HG02973 (cell line): ENCODE results near the gene POMP.

Source experiments
- ATAC-seq: cut with Tn5 transposase; IDR thresholded peaks from one replicate; pipeline ENCODE4 v1.9.1; 2021; ENCODE audit warnings: moderate library complexity; ENCODE audit not compliant: unreplicated experiment

The POMP gene, protein sequence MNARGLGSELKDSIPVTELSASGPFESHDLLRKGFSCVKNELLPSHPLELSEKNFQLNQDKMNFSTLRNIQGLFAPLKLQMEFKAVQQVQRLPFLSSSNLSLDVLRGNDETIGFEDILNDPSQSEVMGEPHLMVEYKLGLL

DNA sequence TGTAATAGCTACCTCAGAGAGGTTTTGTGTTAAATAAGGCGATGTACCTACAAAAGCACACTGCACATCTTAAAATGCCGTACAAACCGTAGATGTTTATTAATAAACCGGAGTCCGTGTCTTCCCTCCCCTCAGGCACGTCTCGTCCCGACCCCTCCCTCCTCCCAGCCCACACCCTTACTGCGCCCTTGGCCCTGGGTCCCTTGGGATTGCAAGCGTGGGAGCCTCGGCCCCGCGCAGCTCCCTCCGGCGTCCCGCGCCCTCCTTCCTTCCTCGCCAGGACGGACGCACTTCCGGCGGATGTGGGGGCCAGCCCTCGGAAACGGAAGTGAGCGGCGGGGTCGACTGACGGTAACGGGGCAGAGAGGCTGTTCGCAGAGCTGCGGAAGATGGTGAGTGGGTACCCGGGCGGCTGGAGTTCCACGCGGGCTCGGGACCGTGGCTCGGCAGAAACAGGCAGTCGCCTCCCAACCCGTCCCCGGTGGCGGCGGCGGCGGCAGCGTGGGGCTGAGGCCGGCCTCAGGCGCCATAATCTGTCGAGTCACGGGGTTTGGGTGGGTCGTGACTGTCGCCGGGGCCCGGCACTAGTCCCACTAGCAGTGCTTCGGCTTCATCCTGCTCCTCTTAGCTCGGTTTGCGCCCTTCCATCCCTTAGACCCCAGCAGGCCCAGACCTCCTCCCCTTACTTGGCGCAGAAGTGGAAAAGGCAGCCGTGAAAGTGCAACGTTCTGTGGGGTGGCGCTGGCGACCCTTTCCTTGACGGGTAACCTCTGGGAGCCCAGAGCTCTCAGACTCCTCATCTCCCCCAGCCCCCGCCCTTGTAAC lies at the start of gene POMP:
Gene POMP, plus strand, starts transcription at position 335 of the 825 bp plus-strand sequence. Its CDS starts 55 bp downstream, at position 390.
- ATAC-seq: peak; percentile 81

DNA sequence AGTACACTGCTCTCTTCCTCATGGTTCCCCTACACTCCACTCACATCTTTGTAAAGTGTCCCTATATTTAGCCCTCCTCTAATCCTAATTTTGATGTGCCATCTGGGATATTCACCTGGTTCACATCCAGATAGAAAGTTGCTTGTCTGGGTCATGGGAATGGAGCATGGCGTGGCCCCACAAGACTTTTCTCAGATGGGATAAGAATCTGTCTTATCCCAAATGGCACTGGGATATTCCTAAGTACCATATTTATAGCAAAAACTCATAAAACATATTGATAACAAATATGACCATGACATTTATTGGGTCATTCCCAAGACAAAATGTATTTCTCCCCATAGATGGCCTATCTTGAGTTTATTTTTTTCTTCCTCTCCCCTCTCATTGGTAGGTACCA lies 49.5 kb upstream of the POMP start:
- no peak for ATAC-seq

DNA sequence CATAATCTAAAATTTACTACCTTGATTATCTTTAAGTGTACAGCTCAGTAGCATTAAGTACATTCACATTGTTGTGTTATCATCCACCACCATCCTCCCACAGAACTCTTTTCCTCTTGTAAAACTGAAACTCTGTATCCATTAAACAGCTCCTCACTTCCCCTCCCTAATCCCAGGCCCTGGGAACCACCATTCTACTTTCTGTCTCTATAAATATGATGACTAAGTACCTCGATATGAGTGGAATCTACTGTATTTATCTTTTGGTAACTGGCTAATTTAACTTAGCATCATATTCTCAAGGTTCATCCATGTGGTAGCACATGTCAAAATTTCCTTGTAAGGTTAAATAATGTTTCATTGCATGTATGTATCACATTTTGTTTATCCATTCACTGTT lies 49.0 kb upstream of the POMP start:
- no peak for ATAC-seq

DNA sequence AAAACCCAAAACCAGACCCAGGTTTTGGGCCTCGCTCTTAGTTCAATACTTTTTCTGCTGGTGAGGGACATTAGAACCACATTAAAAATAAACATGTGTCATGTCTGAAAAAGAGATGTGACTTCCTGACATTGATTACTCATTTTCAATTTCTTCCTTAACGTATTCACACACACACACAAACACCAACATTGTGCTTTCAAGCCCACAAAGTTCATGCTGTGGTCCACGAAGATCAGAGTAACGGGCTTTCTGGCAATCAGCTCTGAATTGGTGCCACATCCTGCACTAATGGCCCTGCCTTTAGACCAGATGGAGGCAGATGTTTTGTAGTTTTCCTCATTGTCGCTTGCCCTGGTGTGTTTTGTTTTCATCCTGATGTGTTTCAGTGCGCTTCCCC lies 47.9 kb upstream of the POMP start:
- no peak for ATAC-seq

DNA sequence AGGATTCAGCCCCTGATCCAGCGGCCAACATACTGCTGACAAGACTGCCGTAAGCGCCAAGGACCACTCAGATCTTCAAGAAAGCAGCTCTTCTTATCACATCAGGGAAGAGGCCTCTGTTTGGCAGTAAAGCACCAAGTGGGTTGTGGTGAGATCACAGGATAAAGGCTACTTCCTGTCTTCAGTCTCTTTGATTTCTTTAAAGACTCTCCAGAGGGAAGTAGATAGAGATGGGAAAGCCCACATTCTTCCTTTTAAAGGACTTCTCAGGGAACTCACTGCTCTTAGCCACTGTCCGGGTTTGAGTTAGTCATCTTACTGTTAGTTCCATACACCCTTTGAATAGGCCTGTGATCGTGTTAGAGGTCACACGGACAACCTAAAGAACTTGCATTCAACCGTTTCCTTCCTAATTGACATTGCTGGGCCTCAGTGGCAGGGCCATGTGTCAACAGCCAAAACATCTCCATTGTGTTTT lies 47.2 kb upstream of the POMP start:
- ATAC-seq: no peak

DNA sequence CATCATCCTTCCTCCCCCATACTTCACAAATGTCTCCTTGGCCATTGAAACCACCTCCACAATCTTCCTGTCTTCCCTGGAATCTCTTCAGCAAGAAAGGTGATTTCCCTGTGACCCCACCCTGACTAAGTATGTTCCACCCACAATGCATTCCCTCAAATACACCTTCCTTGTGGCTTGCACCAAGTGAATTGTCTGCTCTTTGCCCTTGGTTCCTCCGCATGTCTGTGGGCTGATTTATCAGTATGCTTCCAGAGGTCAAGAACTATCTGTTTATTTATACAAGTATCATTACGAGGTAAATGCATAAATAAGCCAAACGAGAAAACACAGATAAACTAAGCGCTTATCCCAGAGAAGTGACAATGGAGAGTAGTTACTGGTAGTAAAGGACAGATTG lies 45.4 kb upstream of the POMP start:
- no peak for ATAC-seq

DNA sequence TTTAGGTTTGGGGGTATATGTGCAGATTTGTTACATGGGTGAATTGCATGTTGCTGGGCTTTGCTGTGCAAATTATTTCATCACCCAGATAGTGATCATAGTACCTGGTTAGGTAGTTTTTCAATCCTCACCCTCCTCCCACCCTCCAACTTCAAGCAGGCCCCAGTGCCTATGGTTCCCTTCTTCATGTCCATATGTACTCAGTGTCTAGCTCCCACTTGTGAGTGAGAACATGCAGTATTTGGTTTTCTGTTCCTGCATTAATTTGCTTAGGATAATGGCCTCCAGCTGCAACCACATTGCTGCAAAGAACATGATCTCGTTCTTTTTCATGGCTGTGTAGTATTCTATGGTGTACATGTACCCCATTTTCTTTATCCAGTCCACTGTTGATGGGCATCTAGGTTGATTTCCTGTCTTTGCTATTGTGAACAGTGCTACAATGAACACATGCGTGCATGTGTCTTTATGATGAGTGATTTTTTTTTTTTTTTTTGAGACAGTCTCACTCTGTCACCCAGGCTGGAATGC lies 42.9 kb upstream of the POMP start:
- no peak for ATAC-seq

DNA sequence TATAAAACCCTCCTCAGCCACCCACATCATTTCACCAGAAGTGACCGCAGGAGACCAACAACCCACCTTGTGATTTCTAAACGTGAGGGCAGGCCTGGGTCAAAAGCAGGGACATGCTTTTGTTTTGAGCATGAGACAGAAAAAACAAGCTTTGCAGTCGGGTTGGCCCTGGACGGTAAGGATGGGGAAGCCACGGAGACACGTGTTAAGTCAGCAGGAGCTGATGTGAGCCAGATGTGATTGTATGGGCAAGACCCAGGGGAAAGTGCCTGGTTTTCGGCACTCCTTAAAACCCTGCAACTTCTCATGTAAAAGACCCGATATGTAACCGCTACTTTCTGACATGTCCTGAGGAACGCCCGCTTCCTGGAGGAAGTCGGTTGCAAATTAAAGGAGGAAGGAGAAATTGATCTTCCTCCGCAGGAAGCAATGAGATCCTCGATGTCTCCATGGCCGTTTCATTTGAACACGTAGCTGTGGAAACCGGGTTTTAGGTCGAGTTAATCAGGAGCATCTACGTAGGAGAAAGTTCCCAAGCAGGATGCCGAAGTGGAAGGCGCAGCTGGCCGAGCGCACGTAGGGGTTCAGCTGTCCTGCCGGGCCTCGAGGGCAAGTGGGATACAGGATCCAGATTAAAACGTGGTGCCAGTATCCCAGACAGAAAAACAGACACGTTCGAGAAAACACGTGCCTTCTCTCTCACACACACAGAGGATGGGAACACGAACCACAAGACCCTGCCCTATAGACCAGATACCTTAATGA lies 40.5 kb upstream of the POMP start:
- ATAC-seq: no peak

DNA sequence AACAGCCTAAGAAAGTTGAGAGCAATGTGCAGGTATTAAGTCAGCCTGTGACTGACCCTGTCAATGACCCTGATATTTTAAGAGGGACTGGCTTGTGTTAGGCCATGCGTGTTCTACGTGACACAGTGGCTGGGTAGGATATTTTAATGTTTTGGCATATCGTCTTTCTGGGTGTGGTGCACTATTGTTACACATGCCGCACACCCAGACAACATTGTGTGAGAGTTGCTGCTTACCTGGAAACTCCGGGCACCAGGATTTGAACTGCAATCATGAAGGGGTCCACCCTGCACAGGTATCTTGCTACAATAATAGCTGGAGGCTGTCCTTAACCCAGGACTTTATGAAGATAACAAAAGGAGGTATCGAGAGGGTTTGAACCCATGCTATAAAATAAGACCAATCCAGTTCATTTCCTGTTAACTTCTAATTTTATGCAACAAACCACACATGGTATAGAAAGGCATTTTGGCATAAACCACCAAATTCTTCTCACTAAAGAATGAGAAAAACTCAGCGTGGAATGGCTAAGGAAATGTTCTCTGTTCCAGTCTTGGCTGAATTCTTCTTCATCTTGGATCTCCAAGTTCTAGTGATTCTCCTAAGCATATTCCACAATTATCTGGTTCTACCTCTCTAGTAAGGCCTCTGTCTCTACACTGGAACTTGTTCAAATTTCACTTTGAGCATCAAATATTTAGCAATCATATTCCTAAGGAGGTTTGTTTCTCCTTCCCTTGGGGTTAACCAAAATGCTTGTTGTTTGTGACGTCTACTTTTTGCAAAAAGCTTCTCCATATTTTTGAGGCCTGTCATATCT lies 38.7 kb upstream of the POMP start:
- no peak for ATAC-seq

DNA sequence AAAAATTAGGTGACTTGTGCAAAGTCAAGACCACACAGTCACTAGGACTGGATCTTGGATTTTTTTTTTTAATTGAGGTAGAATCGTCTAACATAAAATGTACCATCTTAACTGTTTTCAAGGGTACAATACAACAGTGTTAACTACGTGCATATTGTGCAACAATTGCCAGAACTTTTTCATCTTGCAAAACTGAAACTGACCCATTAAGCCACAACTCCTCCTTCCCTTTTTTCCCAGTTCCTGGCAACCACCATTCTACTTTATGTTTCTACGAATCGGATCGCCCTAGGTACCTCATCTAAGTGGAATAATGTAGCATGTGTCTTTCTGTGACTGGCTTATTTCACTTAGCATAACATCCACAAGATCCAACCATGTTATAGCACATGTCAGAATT lies 37.5 kb upstream of the POMP start:
- ATAC-seq: no peak

DNA sequence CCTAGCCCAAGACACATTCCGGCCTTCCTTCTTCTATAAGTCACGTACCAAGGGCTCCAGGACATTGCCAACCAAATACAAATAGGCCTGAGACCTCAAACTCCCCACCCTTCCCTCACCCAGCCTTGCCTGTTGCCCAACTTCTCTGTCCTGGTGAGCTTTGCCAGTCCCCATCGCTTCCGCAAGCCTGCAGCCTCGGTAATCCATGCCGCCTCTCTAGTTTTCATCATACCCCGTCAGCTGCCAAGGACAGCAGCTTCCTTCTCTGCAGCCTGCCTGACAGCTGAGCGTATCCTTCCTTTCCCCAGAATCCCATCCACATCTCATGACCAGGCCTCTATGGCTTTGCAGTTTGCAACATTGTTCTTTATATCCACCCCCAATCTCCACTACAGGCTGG lies 36.6 kb upstream of the POMP start:
- no peak for ATAC-seq

DNA sequence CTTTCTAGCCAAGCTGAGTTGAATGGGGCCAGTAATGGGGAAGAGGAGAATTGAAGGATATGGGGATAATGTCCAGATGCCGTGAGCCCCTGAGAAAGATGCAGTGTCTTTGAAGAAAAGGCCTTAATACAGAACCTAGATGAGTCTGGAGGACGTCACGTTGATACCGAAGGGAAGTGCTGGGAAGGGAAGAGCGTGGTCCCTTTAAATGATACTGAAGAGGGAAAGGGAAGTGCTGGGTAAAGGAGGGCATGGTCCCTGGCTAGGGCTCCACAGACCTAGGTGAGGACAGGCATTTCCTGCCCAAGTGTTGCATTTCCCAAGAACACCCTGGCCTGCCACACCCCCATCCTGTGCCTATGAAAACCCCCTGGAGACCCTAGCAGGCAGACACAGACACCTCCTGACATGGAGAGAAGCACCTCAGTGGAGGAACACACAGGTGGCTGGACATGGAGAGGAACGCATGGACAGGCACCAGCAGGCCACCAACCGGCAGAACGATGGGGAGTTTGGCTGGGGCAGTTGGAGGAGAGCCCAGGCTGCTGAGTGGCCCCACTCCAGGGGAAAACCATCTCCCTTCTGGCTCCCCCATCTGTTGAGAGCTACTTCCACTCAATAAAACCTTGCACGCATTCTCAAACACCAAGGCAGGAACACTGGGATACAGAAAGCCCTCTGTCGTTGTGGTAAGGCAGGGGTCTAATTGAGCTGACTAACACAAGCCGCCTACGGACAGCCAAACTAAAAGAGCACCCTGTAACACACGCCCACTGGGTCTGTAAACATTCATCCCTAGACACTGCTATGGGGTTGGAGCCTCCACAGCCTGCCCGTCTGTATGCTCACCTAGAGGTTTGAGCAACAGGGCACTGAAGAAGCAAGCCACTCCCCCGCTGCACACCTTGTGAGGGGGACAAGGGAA lies 34.9 kb upstream of the POMP start:
- no peak for ATAC-seq

DNA sequence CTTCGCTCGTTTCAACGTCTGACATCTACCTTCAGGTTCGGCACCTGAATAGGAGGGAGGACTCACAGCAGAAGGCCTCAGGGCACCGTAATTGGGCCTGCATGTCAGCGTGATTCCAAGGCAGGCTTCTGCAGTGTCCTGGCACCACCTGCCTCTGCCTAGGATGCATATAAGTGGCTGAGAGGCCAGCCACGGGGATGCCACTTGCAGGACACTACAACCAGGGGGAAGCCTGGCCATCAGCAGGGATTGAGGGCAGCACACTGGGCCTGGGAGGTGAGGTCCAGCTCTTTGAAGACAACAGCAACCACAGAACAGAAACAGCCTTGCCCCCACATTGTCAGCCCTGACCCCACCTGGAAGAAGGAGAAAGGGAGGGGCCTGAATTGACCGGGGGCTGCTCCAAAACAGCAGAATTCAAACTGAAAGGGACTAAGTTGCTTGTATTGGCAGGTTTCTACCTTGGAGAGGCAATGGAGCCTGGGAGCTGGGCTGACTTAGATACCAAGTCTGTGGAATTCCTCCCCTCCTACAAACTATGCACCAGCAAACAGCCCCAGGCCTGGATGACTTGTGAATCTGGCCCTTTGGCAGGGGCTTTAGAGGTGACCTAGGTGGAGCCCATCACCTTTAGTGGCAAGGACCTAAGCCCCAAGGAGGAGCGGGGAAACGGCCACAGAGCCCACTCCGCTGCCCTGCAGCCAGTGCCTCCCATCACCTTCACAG lies 34.1 kb upstream of the POMP start:
- ATAC-seq: no peak

DNA sequence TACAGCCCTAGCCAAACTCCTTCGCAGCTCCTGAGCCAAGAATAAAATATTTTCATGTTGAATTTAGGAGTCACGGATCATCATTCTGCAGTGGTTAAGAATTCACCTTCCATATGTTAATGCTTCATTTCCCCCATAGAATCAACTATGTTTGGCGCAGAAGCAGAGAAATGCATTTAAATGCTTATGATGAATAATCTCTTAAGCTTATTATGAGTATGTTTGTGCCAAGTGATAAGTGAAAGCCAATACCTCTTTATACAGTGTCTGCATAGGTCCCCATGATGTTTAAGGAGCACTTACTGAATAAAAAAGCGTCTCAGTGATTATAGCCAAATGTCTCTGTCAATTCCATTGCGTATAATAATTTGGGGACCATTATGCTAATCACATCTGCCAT lies 32.7 kb upstream of the POMP start:
- ATAC-seq: no peak

DNA sequence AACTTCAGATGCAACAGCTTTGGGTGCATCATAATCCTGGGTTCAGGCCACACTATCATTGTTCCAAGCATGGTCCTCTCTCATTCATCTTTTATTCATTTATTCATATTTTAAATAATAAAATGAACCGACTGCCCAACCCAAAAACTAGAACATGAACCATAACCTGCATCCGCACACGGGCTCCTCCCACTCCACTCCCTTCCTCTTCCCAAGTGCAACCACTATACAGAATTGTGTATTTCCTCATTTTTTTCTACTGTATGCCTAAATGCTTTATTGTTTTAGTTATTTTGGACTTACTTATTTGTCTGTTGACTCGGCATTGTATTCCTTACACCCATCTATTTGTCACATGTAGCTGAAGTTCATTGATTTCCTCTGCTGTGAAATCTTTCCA lies 30.7 kb upstream of the POMP start:
- ATAC-seq: no peak

DNA sequence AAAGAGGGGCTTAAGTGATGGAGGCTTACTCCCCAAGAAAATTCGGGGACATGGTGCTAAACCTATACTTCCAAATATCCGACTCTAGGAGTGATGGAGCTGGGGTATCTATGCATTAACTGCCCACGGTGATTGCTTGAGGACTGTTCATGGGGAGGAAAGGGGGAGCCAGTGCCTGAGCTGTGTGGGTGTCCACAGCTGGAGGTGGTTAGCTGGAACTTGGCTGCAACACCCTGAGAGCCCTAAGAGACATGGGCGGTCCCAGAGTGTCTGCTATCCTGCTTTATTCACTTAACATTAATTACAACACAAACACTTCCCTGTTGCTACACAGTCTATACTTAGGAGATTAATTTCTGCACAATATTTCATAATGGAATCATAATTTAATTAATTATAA lies 28.1 kb upstream of the POMP start:
- ATAC-seq: no peak

DNA sequence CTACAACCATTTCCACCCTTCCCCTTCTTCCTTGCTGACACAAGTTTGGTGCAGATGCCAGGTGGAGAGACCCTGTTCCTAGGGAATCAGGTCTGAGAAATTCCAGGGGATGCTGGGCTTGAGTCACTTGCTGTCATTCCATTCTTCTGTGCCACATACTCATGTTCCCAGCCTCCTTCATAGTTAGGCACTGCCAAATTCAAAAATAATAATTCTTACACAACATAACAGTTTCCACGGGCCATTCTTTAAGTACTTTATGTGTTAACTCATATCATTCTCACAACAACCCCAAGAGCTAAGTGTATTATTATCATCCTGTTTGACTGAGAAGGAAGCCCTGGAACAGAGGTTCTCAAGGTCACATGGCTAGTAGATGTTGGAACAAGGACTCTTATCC lies 27.1 kb upstream of the POMP start:
- ATAC-seq: no peak

DNA sequence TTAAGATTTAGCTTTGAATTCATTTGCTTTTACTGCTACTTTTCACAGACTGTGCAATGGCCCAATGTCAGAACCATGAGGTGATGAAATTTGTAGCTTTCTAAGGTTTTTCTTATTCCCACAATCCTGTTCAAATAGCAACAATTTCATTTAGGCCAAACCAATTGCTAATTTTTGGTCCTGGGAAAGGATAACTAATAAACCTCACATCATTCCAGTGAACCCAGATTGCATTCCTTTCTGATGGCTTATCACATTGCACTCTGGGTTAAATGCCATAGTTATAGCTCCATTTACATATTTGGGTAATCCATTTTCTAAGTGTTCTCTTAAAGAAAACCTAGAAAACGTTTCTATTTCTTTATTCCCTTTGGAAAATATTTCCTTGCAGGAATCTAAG lies 22.9 kb upstream of the POMP start:
- no peak for ATAC-seq

DNA sequence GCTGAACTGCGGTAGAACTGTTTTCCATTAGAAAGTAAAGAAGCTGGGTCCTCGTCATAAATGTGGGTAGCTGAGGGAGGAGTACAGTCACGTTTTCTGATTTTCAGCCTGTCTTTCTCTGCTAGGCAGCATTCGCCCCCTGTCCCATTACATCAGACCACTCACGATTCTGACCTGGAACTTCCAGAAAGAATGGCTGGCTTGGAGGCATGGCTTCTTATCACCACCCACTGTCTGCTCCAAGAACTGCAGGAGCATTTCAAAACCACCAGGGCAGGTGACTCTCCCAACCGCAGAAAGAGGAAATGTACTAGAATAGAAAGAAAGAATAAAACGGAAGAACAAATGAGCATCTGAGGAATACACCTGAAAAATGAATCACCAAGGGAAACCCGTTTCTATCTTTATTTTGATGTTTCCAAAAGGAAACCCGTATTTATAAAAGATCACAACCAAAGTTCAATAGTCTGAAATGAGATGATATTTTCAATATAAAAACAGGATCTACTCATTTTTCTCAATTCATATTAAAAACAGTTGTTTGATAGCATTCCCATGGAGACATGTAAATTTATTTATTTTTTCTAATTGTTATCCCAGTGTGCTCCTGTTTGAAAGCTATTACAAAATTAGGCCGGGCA lies 22.1 kb upstream of the POMP start:
- peak; percentile 53 for ATAC-seq
